ENCODE data around the gene FXYD5. TPM values are rescaled to one million over a fixed set of nuclear protein-coding genes. Genes with fewer than 3 reads are reported as not detected.

Gene FXYD5
- total and polyA plus RNA-seq, 9 of the 15 experiments (the other 6 are each of a cell fraction or from before 2014, with no cell fraction given), result 104 to 537 (median 174) TPM

- no peaks in the 10 kb centered on the region for H3K9me3 ChIP-seq (replicated peaks; ENCODE audit: control insufficient read depth, insufficient read depth, low read depth, low read length)
- H3K27me3 ChIP-seq (ENCODE audit: control insufficient read depth in 2 of 2, insufficient read depth in 2 of 2, low read length in 2 of 2), result no peaks in the 10 kb centered on the region; a peak in 2 of 5 replicates
- H3K79me2 ChIP-seq (ENCODE audit: control insufficient read depth, insufficient read depth, low read length), result no peaks in the 10 kb centered on the region
- WGBS (ENCODE audit: insufficient coverage, low coverage, missing lambda C conversion rate), result 0% methylated on average over 25 of the region's 48 CpGs
- peak; percentile 88 for FAIRE-seq
- peak overlapping the region; percentile 78 for H3K4me2 ChIP-seq (ENCODE audit: insufficient read depth, low read length)
- H3K27ac ChIP-seq (ENCODE audit: extremely low read depth, low read depth, low read length), result peak overlapping the region; percentile 14; the same call in 1 of the 3 replicates
- in situ Hi-C loops (cut with MboI), result no loop called here
- POLR2A ChIA-PET, result interaction anchor here (0.6 to 1.3 kb wide), 12 partner anchors 10 to 109 kb away, joined by 3 to 7 read pairs (median 3); no protein-coding TSS in a partner anchor
- H2AFZ ChIP-seq (ENCODE audit: low read depth, low read length), result peak overlapping the region; percentile 95
- H3K4me1 ChIP-seq (replicated peaks in 1 of 2; ENCODE audit: control insufficient read depth in 2 of 2, insufficient read depth in 2 of 2, low read length in 2 of 2), result peaks cover 13 to 59% of the 10 kb centered on the region in 2 experiments
- peak; percentile 93 to 100 (median 100) for DNase-seq (ENCODE audit: extremely low read depth in 1 of 4, low spot score in 3 of 4)
- H3K9ac ChIP-seq (ENCODE audit: insufficient read depth in 1 of 2, low read depth in 2 of 2, low read length in 2 of 2), result peak overlapping the region in 1 of 2 experiments; percentile 87; a peak in 2 of 4 replicates
- ATAC-seq, result peak; percentile 89
- no peaks in the 10 kb centered on the region for H3K36me3 ChIP-seq (ENCODE audit: control insufficient read depth, insufficient read depth, low read length)
- intact Hi-C loops (cut with micrococcal nuclease), result loop anchor here (5.0 kb wide), 1 partner anchor 126 kb away; the partner anchor contains the start of gene USF2
- no TSS peak for BruUV-seq (replicated peaks)
- H3K9me1 ChIP-seq (ENCODE audit: control insufficient read depth, insufficient read depth, low read length), result no peaks in the 10 kb centered on the region
- H3K4me3 ChIP-seq, result peak overlapping the region; percentile 22; the same call in 1 of the 2 replicates
- CTCF ChIA-PET (ENCODE audit: low intra/inter-chr PET ratio), result interaction anchor here (0.6 kb wide), 1 partner anchor 10 kb away, joined by 3 read pairs; no protein-coding TSS in a partner anchor
- H4K20me1 ChIP-seq (replicated peaks; ENCODE audit: control insufficient read depth, insufficient read depth, low read length), result peaks cover 12% of the 10 kb centered on the region
- TF ChIP-seq CCNT2 (IDR thresholded peaks at IDR 0.05; ENCODE audit: borderline replicate concordance, extremely low read depth, insufficient read length, low read depth, low read length), result no peak
- TF ChIP-seq CBX5 (IDR thresholded peaks at IDR 0.05; ENCODE audit: borderline replicate concordance, low read depth), result no peak
- TF ChIP-seq LCOR (CRISPR knock-in tag; IDR thresholded peaks at IDR 0.05), result no peak
- TF ChIP-seq CAMTA2 (CRISPR knock-in tag; conservative IDR thresholded peaks at IDR 0.05), result no peak
- TF ChIP-seq MBD2 (IDR thresholded peaks at IDR 0.05; ENCODE audit: borderline replicate concordance, low read depth), result no peak
- TF ChIP-seq, protein P1, sequence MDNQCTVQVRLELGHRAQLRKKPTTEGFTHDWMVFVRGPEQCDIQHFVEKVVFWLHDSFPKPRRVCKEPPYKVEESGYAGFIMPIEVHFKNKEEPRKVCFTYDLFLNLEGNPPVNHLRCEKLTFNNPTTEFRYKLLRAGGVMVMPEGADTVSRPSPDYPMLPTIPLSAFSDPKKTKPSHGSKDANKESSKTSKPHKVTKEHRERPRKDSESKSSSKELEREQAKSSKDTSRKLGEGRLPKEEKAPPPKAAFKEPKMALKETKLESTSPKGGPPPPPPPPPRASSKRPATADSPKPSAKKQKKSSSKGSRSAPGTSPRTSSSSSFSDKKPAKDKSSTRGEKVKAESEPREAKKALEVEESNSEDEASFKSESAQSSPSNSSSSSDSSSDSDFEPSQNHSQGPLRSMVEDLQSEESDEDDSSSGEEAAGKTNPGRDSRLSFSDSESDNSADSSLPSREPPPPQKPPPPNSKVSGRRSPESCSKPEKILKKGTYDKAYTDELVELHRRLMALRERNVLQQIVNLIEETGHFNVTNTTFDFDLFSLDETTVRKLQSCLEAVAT (IDR thresholded peaks at IDR 0.05), result peak in 1 of 2 experiments; percentile 50; a peak in 1 of 4 replicates
- TF ChIP-seq LEF1 (IDR thresholded peaks at IDR 0.05), result no peak
- TF ChIP-seq, protein P2, sequence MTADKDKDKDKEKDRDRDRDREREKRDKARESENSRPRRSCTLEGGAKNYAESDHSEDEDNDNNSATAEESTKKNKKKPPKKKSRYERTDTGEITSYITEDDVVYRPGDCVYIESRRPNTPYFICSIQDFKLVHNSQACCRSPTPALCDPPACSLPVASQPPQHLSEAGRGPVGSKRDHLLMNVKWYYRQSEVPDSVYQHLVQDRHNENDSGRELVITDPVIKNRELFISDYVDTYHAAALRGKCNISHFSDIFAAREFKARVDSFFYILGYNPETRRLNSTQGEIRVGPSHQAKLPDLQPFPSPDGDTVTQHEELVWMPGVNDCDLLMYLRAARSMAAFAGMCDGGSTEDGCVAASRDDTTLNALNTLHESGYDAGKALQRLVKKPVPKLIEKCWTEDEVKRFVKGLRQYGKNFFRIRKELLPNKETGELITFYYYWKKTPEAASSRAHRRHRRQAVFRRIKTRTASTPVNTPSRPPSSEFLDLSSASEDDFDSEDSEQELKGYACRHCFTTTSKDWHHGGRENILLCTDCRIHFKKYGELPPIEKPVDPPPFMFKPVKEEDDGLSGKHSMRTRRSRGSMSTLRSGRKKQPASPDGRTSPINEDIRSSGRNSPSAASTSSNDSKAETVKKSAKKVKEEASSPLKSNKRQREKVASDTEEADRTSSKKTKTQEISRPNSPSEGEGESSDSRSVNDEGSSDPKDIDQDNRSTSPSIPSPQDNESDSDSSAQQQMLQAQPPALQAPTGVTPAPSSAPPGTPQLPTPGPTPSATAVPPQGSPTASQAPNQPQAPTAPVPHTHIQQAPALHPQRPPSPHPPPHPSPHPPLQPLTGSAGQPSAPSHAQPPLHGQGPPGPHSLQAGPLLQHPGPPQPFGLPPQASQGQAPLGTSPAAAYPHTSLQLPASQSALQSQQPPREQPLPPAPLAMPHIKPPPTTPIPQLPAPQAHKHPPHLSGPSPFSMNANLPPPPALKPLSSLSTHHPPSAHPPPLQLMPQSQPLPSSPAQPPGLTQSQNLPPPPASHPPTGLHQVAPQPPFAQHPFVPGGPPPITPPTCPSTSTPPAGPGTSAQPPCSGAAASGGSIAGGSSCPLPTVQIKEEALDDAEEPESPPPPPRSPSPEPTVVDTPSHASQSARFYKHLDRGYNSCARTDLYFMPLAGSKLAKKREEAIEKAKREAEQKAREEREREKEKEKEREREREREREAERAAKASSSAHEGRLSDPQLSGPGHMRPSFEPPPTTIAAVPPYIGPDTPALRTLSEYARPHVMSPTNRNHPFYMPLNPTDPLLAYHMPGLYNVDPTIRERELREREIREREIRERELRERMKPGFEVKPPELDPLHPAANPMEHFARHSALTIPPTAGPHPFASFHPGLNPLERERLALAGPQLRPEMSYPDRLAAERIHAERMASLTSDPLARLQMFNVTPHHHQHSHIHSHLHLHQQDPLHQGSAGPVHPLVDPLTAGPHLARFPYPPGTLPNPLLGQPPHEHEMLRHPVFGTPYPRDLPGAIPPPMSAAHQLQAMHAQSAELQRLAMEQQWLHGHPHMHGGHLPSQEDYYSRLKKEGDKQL (CRISPR knock-in tag; IDR thresholded peaks at IDR 0.05; ENCODE audit: borderline replicate concordance), result no peak
- TF ChIP-seq HLTF (IDR thresholded peaks at IDR 0.05), result peak; percentile 82; the same call in 1 of the 2 replicates
- no peak for TF ChIP-seq BRCA1 (IDR thresholded peaks at IDR 0.05)
- TF ChIP-seq BRCA1 (CRISPR knock-in tag; IDR thresholded peaks at IDR 0.05), result no peak
- no peak for TF ChIP-seq HEY1 (CRISPR knock-in tag; IDR thresholded peaks at IDR 0.05; ENCODE audit: borderline replicate concordance)
- TF ChIP-seq PYGO2 (tag; IDR thresholded peaks at IDR 0.05), result no peak
- TF ChIP-seq GABPB1 (CRISPR knock-in tag; IDR thresholded peaks at IDR 0.05), result peak; percentile 19; the same call in 1 of the 2 replicates
Measured at GRCh38 chr19:35140962-35141836, 13.3 kb upstream of the FXYD5 start.
